GM18867 (cell line): ENCODE results near the gene TLR4.

Experiments
- ATAC-seq: cut with Tn5 transposase; IDR thresholded peaks from one replicate; pipeline ENCODE4 v1.9.1; 2021; ENCODE audit warnings: mild to moderate bottlenecking, moderate library complexity; ENCODE audit not compliant: unreplicated experiment

The TLR4 gene

DNA sequence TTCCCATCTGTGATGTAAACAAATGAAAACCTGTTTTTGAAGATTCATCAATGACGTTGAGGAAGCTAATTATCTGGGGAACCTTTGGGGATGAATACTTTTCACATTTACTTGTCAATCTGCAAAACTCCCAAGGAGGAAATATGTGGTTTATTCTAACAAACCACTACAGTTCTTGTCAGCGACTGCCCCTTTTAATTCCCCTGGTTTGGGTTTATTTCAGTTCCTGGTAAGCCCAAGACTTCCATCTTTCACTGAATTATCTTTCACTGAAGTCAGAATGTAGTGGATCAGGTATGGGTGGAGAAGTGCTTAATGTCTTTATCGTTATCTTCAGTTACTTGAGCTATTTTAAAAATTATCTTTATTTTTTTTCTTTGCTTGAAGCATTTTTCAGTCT lies 40.2 kb downstream of the TLR4 start:
- no peak for ATAC-seq

DNA sequence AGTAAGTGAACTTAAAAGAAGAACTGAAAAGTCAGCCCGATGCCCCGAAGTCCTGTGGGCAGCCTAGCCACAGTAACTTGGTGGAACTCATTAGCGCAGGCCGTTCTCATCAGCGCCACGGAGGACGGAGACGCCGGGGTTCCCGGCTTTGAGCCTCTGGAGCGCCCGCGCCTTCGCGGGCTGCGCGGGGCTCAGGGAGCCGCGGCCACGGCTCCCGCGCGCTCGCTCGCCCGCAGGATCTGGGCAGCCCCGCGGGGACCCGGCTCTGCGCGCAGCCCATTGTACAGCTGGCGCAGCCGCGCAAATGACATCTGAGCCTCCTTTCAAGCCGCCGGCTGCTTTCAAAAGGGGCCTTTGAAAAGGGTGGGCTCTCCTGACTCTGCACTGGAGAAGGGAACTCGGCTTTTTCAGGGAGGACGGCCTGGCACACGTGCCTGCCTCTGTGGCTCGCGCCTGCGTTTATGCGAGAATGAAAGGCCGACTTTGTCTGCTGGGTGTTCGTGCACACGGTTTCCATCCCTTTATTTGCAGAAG lies 40.7 kb downstream of the TLR4 start:
- no peak for ATAC-seq

DNA sequence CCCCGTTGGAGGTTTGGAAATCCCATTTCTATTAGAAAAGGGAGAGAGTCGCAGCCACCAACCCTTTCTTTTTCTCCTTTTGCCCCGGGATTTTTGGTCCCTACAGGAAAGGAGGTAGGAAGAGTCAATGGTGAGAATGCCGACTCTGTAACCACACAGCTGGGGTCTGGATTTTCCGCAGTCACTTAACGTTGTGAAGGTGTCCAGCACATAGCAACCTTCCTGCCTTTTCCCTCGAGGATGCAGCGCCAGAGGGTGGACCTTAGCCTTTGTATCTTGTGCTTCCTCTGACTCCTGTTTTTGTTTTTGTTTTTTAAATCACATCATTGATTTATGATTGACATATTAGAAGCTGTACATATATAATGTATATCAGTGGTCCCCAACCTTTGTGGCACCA lies 41.4 kb downstream of the TLR4 start:
- ATAC-seq: no peak

GRCh38 chr9:117746263-117746662 lies 42.1 kb downstream of the TLR4 start:
- no peak for ATAC-seq

DNA sequence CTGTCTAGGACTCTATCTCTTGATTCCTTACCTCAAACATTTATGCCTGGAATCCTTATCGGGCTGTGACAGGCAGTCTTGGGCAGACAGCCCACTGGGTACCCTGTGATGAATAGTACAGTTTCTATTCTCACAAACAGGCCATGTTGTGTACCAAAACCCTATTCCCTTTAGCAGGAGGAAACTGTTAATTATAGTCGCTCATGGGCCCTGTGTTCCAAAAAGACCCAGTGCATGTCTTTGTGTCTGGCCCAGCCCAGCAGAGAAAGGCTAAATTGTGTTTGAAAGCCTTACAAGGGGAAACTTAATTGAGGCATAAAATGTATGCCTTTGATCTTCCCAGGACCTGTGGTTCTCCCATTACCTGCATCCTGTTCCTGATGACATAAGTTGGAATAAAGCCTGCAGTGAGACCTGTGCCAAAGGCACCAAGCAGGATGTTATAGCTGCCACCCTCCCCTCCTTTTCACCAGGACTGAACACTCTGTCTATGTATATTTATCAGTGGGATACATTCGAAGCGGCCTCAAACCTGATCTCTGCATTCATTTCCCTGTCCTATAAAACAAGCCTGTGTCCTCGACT lies 43.3 kb downstream of the TLR4 start:
- no peak for ATAC-seq

- ATAC-seq: no peak
Measured at GRCh38 chr9:117750401-117750800, 46.2 kb downstream of the TLR4 start.

- ATAC-seq: no peak
Measured at GRCh38 chr9:117752894-117753293, 48.7 kb downstream of the TLR4 start.

GRCh38 chr9:117757561-117758190 lies 53.5 kb downstream of the TLR4 start:
- no peak for ATAC-seq

GRCh38 chr9:117763314-117763713 lies 59.1 kb downstream of the TLR4 start:
- ATAC-seq: no peak

GRCh38 chr9:117768750-117769395 lies 64.7 kb downstream of the TLR4 start:
- no peak for ATAC-seq

GRCh38 chr9:117771136-117771535 lies 66.9 kb downstream of the TLR4 start:
- ATAC-seq: no peak

DNA sequence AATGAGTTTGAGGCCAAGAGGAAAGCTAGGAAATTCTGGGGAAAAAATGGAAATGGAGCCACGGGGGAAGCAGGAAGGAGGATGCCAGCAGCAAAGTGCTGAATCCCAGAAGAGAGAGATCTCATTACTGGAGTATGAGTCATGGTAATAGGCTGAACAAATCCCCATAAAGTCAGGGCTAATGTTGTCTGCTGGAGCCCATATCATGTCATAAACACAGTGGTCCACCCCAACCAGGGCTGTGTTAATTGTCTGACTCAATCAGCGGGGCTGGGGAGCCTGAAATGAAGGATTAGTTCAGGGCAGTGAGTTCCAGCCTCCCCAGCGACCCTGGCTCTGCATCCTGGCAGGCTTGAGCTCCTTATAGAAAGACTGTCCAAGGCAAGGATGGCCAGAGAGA lies 68.8 kb downstream of the TLR4 start:
- ATAC-seq: no peak
